D721Med (cell line): ENCODE results near the gene STK38L.

ENCODE experiments used
- DNase-seq: peaks from one replicate; pipeline ENCODE4 v3.0.0; 2011; ENCODE audit warnings: low spot score; ENCODE audit not compliant: insufficient read length
- FAIRE-seq: peaks from 2 replicates; lab custom pipeline; 2011; peaks lifted over from hg19 to GRCh38; lab: Jason Lieb, UNC
- CTCF ChIP-seq: IDR thresholded peaks from 2 replicates; pipeline ENCODE4 v1.5.1; 2012; ENCODE audit warnings: mild to moderate bottlenecking, control low read depth; ENCODE audit not compliant: insufficient read depth; ENCODE audit errors: missing control alignments

Gene STK38L

GRCh38 chr12:27276275-27276674 is 32.2 kb downstream of the STK38L start:
- FAIRE-seq (no peak), DNase-seq (no peak)
- no peak for TF ChIP-seq CTCF

- FAIRE-seq: no peak
- no peak for TF ChIP-seq CTCF
- no peak for DNase-seq
Observed at GRCh38 chr12:27277846-27278260, 33.8 kb downstream of the STK38L start.

- DNase-seq: no peak
- FAIRE-seq: no peak
- TF ChIP-seq CTCF: no peak
Observed at GRCh38 chr12:27279826-27280225, 35.7 kb downstream of the STK38L start.

- no peak for FAIRE-seq
- no peak for TF ChIP-seq CTCF
Observed at GRCh38 chr12:27280412-27280811, 36.3 kb downstream of the STK38L start.

GRCh38 chr12:27282754-27283153 is 38.7 kb downstream of the STK38L start:
- DNase-seq (peak; percentile 22), FAIRE-seq (peak; percentile 93)
- TF ChIP-seq CTCF: no peak

More at GRCh38 chr12:27280412-27280811, 36.3 kb downstream of the STK38L start:
- DNase-seq: no peak

- no peak for DNase-seq
- no peak for FAIRE-seq
- TF ChIP-seq CTCF: no peak
Observed at GRCh38 chr12:27284021-27284420, 39.9 kb downstream of the STK38L start.

GRCh38 chr12:27284751-27285150 is 40.7 kb downstream of the STK38L start:
- no peak for DNase-seq
- TF ChIP-seq CTCF: no peak
- no peak for FAIRE-seq
